PC-9 (cell line): ENCODE measurements around the gene IMMP1L. TPM values are rescaled to one million over a fixed set of nuclear protein-coding genes. Genes with fewer than 3 reads are reported as not detected.

ENCODE experiments used
- BruUV-seq: library from RNA; stranded (reverse); fragments of 400-500 nt; replicated peaks from 2 replicates; lab custom pipeline; 2021; lab: Mats Ljungman, UMichigan
- CTCF ChIA-PET: fragments of 300-600 bp; sonication (Branson Sonifier 250); formaldehyde crosslinking; loops from one replicate; lab custom pipeline; 2022; ENCODE audit warnings: antibody characterized with exemption; lab: Charles Lee
- POLR2A ChIA-PET: fragments of 300-600 bp; sonication (Branson Sonifier 250); formaldehyde crosslinking; loops from one replicate; lab custom pipeline; 2022; ENCODE audit warnings: antibody characterized with exemption; ENCODE audit not compliant: unreplicated experiment; lab: Charles Lee
- DNase-seq, 2 experiments: peaks; one replicate each; pipeline versions ENCODE4 v3.0.0 to v3.0.0-alpha.2; 2015 to 2022; ENCODE audit warnings: mixed read lengths in 1 of 2
- H2AFZ ChIP-seq: fragments of 200-600 bp; sonication (generic); 2 replicates; pipeline ENCODE4 v1.8.1; 2017; ENCODE audit warnings: antibody characterized with exemption
- H3F3A ChIP-seq: fragments of 200-600 bp; sonication (generic); 2 replicates; pipeline ENCODE4 v1.8.1; 2017; ENCODE audit warnings: antibody characterized with exemption, mild to moderate bottlenecking, low read depth; ENCODE audit not compliant: insufficient read depth
- H3K27ac ChIP-seq: fragments of 200-600 bp; sonication (generic); 2 replicates; pipeline ENCODE4 v1.6.1; 2016; ENCODE audit warnings: mixed run types
- H3K27me3 ChIP-seq: fragments of 200-600 bp; sonication (generic); 2 replicates; pipeline ENCODE4 v1.6.1; 2016; ENCODE audit warnings: low read depth, mixed run types; ENCODE audit not compliant: insufficient read depth
- H3K36me3 ChIP-seq: fragments of 200-600 bp; sonication (generic); 2 replicates; pipeline ENCODE4 v1.6.1; 2016; ENCODE audit warnings: low read depth, mixed run types
- H3K4me1 ChIP-seq: fragments of 200-600 bp; sonication (generic); replicated peaks from 2 replicates; pipeline ENCODE4 v1.6.1; 2016; ENCODE audit warnings: mixed run types; ENCODE audit not compliant: insufficient read depth
- H3K4me2 ChIP-seq: fragments of 200-600 bp; sonication (generic); 2 replicates; pipeline ENCODE4 v1.6.1; 2017; ENCODE audit warnings: mixed run types
- H3K4me3 ChIP-seq: fragments of 200-600 bp; sonication (generic); 2 replicates; pipeline ENCODE4 v1.6.1; 2016; ENCODE audit warnings: mixed run types
- H3K79me2 ChIP-seq: fragments of 200-600 bp; sonication (generic); 2 replicates; pipeline ENCODE4 v1.6.1; 2017; ENCODE audit warnings: low read depth, mixed run types
- H3K9me2 ChIP-seq: fragments of 200-600 bp; sonication (generic); 2 replicates; pipeline ENCODE4 v1.8.1; 2017; ENCODE audit warnings: mild to moderate bottlenecking; ENCODE audit not compliant: insufficient read depth
- H3K9me3 ChIP-seq: fragments of 200-600 bp; sonication (generic); 2 replicates; pipeline ENCODE4 v1.8.1; 2016; ENCODE audit warnings: low read depth; ENCODE audit not compliant: insufficient read depth
- H4K20me1 ChIP-seq: fragments of 200-600 bp; sonication (generic); 2 replicates; pipeline ENCODE4 v1.8.1; 2017; ENCODE audit not compliant: insufficient read depth
- EZH2 ChIP-seq: fragments of 200-600 bp; sonication (generic); IDR thresholded peaks from 2 replicates; pipeline ENCODE4 v1.8.0; 2017; ENCODE audit warnings: antibody characterized with exemption, low read depth
- intact Hi-C: fragments of 100-400 bp; cut with micrococcal nuclease; formaldehyde crosslinking; loops from one replicate; pipeline ENCODE4 v1.10.0; 2022; ENCODE audit not compliant: unreplicated experiment
- total RNA-seq: library from RNA; stranded (reverse); gene quantifications from 2 replicates; pipeline ENCODE4 v1.2.3, GENCODE V29; 2021
- TF ChIP-seq, protein P1 (sequence below): fragments of 200-600 bp; sonication (generic); conservative IDR thresholded peaks from 2 replicates; pipeline ENCODE4 v1.6.1; 2017; ENCODE audit warnings: mixed run types, antibody characterized with exemption, mild to moderate bottlenecking, moderate library complexity

IMMP1L gene
- total RNA-seq, 1 experiment from 2014 or later: 41.9 TPM

DNA sequence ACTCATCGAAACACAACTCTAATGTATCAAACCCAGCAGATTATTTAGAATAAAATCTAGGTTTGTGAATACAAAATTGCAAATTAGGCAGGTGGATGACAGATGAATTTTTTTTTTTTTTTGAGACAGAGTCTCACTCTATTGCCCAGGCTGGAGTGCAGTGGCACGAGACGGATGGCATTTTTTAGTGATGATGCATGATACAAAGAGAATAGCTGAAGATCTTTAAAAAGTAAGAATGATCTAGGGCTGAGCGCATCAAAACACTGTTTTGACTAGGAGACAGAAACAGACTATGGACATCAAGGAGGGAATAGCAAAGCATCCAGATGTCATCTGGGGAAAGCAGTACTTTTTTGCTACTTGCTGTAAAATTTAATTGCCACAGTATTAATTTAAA lies 63.8 kb downstream of the IMMP1L start:
- Histone ChIP-seq H4K20me1 (no peaks in the 10 kb centered on the region), H3K9me3 (no peaks in the 10 kb centered on the region), H3K4me3 (no peak overlapping the region), H3F3A (no peaks in the 10 kb centered on the region), H3K9me2 (no peaks in the 10 kb centered on the region), H3K27me3 (no peaks in the 10 kb centered on the region), H3K4me2 (no peak overlapping the region), H3K36me3 (0 out of 2 replicates have a peak, but pooled peaks cover 6% of the 10 kb centered on the region), H3K27ac (no peak overlapping the region), H3K4me1 (no peaks in the 10 kb centered on the region), H3K79me2 (no peaks in the 10 kb centered on the region), H2AFZ (no peak overlapping the region)
- POLR2A ChIA-PET: no interaction called here
- intact Hi-C loops: no loop called here
- TF ChIP-seq, protein P1, sequence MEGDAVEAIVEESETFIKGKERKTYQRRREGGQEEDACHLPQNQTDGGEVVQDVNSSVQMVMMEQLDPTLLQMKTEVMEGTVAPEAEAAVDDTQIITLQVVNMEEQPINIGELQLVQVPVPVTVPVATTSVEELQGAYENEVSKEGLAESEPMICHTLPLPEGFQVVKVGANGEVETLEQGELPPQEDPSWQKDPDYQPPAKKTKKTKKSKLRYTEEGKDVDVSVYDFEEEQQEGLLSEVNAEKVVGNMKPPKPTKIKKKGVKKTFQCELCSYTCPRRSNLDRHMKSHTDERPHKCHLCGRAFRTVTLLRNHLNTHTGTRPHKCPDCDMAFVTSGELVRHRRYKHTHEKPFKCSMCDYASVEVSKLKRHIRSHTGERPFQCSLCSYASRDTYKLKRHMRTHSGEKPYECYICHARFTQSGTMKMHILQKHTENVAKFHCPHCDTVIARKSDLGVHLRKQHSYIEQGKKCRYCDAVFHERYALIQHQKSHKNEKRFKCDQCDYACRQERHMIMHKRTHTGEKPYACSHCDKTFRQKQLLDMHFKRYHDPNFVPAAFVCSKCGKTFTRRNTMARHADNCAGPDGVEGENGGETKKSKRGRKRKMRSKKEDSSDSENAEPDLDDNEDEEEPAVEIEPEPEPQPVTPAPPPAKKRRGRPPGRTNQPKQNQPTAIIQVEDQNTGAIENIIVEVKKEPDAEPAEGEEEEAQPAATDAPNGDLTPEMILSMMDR: no peak
- TF ChIP-seq EZH2: no peak
- no TSS peak for BruUV-seq
- DNase-seq: no peak
- CTCF ChIA-PET: no interaction called here

DNA sequence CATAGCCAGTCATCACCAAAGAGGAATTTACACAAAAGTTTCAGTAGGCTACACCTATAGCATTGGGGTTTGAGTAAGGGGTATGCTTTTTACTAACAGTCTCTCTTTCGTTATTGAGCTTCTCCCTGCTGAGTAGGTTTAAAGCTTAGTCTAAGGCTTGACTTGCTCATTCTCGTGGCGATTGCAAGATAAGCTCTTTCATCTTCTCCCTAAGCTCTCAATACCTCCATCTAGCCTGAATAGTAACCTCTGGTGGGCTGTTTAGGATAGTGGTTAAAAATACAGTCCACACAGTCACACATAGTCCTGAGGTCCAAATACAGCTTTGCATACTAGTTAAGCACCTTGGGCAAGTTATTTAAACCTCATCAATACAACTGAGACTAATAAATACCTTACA lies 65.6 kb downstream of the IMMP1L start:
- intact Hi-C loops: no loop called here
- no peaks in the 10 kb centered on the region for H3K79me2 ChIP-seq
- no peak overlapping the region for H3K27ac ChIP-seq
- no peaks in the 10 kb centered on the region for H3K9me2 ChIP-seq
- H3K4me3 ChIP-seq: no peak overlapping the region
- ChIA-PET CTCF (no interaction called here), POLR2A (interaction anchor here (0.6 kb wide), 1 partner anchor 65 kb away, joined by 3 read pairs; no protein-coding TSS in a partner anchor)
- no peaks in the 10 kb centered on the region for H4K20me1 ChIP-seq
- TF ChIP-seq EZH2: no peak
- TF ChIP-seq, protein P1: no peak
- H3K27me3 ChIP-seq: no peaks in the 10 kb centered on the region
- no peak overlapping the region for H2AFZ ChIP-seq
- H3F3A ChIP-seq: no peaks in the 10 kb centered on the region
- no peak for DNase-seq
- no peaks in the 10 kb centered on the region for H3K9me3 ChIP-seq
- no TSS peak for BruUV-seq
- H3K4me2 ChIP-seq: no peak overlapping the region
- 0 out of 2 replicates have a peak, but pooled peaks cover 6% of the 10 kb centered on the region for H3K36me3 ChIP-seq
- H3K4me1 ChIP-seq: no peaks in the 10 kb centered on the region

DNA sequence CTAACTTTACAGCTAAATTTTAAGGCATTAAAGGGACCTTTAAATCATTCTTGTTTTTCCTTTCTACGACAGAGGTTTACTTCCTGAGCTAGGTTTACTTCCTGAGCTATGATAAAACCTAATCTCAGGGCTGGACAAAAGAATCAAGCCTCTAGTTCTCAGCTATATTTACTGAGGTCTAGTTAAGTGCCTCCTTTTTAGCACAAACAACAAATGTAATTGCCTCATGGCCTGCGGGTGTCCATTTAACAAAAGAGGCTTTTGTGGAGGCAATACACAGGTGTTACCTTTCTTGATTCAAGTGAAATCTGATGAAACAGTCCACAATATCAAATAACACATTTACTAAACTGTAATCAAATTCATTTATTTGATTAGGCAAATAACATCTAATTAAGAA lies 67.3 kb downstream of the IMMP1L start:
- Histone ChIP-seq H3K9me2 (0 out of 2 replicates have a peak, but pooled peaks cover 1% of the 10 kb centered on the region), H4K20me1 (no peaks in the 10 kb centered on the region), H3K4me3 (no peak overlapping the region), H3K27me3 (no peaks in the 10 kb centered on the region), H3K4me1 (no peaks in the 10 kb centered on the region), H3K9me3 (no peaks in the 10 kb centered on the region), H3K4me2 (no peak overlapping the region), H3F3A (no peaks in the 10 kb centered on the region), H2AFZ (no peak overlapping the region), H3K36me3 (0 out of 2 replicates have a peak, but pooled peaks cover under 1% of the 10 kb centered on the region), H3K27ac (no peak overlapping the region), H3K79me2 (no peaks in the 10 kb centered on the region)
- TF ChIP-seq, protein P1: no peak
- TF ChIP-seq EZH2: no peak
- BruUV-seq: no TSS peak
- ChIA-PET POLR2A (no interaction called here), CTCF (no interaction called here)
- intact Hi-C loops: no loop called here
- DNase-seq: no peak
